HCT116 (cell line): ENCODE results near the gene LRRC32. TPM values are rescaled to one million over a fixed set of nuclear protein-coding genes. Genes with fewer than 3 reads are reported as not detected.

Source experiments
- ATAC-seq: fragments of 200-7000 bp; cut with Tn5 transposase; 2 replicates; pipeline ENCODE4 v1.9.1; 2020; ENCODE audit warnings: mild to moderate bottlenecking, moderate library complexity
- BruUV-seq: library from RNA; stranded (reverse); fragments of 400-500 nt; replicated peaks from 2 replicates; lab custom pipeline; 2021; lab: Mats Ljungman, UMichigan
- CTCF ChIA-PET: fragments of 300-600 bp; sonication (Branson Sonifier 250); formaldehyde crosslinking; loops from one replicate; lab custom pipeline; 2021; ENCODE audit warnings: antibody characterized with exemption; lab: Charles Lee
- POLR2A ChIA-PET: fragments of 300-600, 350-600 bp; sonication (Branson Sonifier 250); formaldehyde crosslinking; loops from one replicate; lab custom pipeline; 2021; ENCODE audit warnings: antibody characterized with exemption; lab: Charles Lee
- RAD21 ChIA-PET, 2 experiments: fragments of 300-600 bp; sonication (Branson Sonifier 250); formaldehyde crosslinking; loops; one replicate each; lab custom pipeline; 2023; ENCODE audit warnings: low total read pairs in 2 of 2; ENCODE audit not compliant: uncharacterized antibody in 2 of 2, unreplicated experiment in 2 of 2, low non-redundant PET in 1 of 2; lab: Charles Lee
- DNase-seq: peaks from one replicate; pipeline ENCODE4 v3.0.0-alpha.2; 2010; ENCODE audit warnings: low read depth, low spot score
- H2AFZ ChIP-seq: fragments of 200-600 bp; shearing (Covaris generic), sonication (generic); 2 replicates; pipeline ENCODE4 v1.6.1; 2017; ENCODE audit warnings: low read depth, mixed run types, mixed read lengths, antibody characterized with exemption, low read length; ENCODE audit not compliant: poor library complexity, severe bottlenecking
- H3K27ac ChIP-seq: 2 replicates; pipeline ENCODE4 v1.5.1; 2012; ENCODE audit warnings: low read depth, low read length
- H3K27me3 ChIP-seq: fragments of 200-600 bp; sonication (generic); 2 replicates; pipeline ENCODE4 v1.6.1; 2016; ENCODE audit warnings: mixed run types, low read length, mixed read lengths; ENCODE audit not compliant: insufficient read depth
- H3K36me3 ChIP-seq, 2 experiments: fragments of 200-500 bp in 1 of 2; fragments of 200-600 bp in 1 of 2; sonication (Bioruptor generic) in 1 of 2; sonication (generic) in 1 of 2; 2 replicates each; pipeline versions ENCODE4 v1.5.1 to v1.6.1; 2014 to 2016; ENCODE audit warnings: low read length in 2 of 2, inconsistent platforms in 1 of 2, mixed read lengths in 1 of 2, mixed run types in 1 of 2; ENCODE audit not compliant: insufficient read depth in 2 of 2, control insufficient read depth in 1 of 2
- H3K4me1 ChIP-seq, 2 experiments: fragments of 200-600 bp in 1 of 2; sonication (generic) in 1 of 2; 2 replicates each; pipeline versions ENCODE4 v1.5.1 to v1.6.1; 2012 to 2017; ENCODE audit warnings: low read length in 2 of 2, inconsistent platforms in 1 of 2, mild to moderate bottlenecking in 1 of 2, mixed read lengths in 1 of 2, mixed run types in 1 of 2, moderate library complexity in 1 of 2; ENCODE audit not compliant: insufficient read depth in 2 of 2, control insufficient read depth in 1 of 2
- H3K4me2 ChIP-seq: fragments of 200-600 bp; sonication (generic); 2 replicates; pipeline ENCODE4 v1.6.1; 2017; ENCODE audit warnings: mixed run types, low read length, mixed read lengths
- H3K4me3 ChIP-seq, 2 experiments: fragments of 200-600 bp in 1 of 2; sonication (generic) in 1 of 2; replicated peaks in 1 of 2; 2 replicates each; pipeline ENCODE4 v1.5.1; 2011 to 2016; ENCODE audit warnings: low read length in 2 of 2, control low read depth in 1 of 2, low read depth in 1 of 2, mild to moderate bottlenecking in 1 of 2, mixed read lengths in 1 of 2, mixed run types in 1 of 2
- H3K79me2 ChIP-seq: fragments of 200-600 bp; sonication (generic); 2 replicates; pipeline ENCODE4 v1.6.1; 2017; ENCODE audit warnings: mild to moderate bottlenecking, mixed run types, low read length, moderate library complexity, mixed read lengths; ENCODE audit not compliant: insufficient read depth
- H3K9ac ChIP-seq: fragments of 200-600 bp; sonication (generic); 2 replicates; pipeline ENCODE4 v1.6.1; 2016; ENCODE audit warnings: low read length, mixed read lengths
- H3K9me2 ChIP-seq: fragments of 200-600 bp; sonication (generic), shearing (Covaris generic); 2 replicates; pipeline ENCODE4 v1.6.1; 2017; ENCODE audit warnings: mixed run types, mild to moderate bottlenecking, moderate library complexity; ENCODE audit not compliant: insufficient read depth
- H3K9me3 ChIP-seq, 2 experiments: fragments of 200-500 bp in 1 of 2; fragments of 200-600 bp in 1 of 2; sonication (Bioruptor generic) in 1 of 2; sonication (generic) in 1 of 2; 2 replicates each; pipeline ENCODE4 v1.6.1; 2014 to 2017; ENCODE audit warnings: low read length in 2 of 2, mixed read lengths in 2 of 2, inconsistent platforms in 1 of 2, low read depth in 1 of 2, mild to moderate bottlenecking in 1 of 2, mixed run types in 1 of 2, moderate library complexity in 1 of 2; ENCODE audit not compliant: control insufficient read depth in 1 of 2, insufficient read depth in 1 of 2
- H4K20me1 ChIP-seq: fragments of 200-600 bp; sonication (generic), shearing (Covaris generic); 2 replicates; pipeline ENCODE4 v1.6.1; 2017; ENCODE audit warnings: mixed run types, mild to moderate bottlenecking, moderate library complexity; ENCODE audit not compliant: insufficient read depth
- ATF3 ChIP-seq: IDR thresholded peaks from 2 replicates; pipeline ENCODE4 v1.6.1; 2012
- CTCF ChIP-seq, 3 experiments: fragments of 200-600 bp in 1 of 3; sonication (generic) in 1 of 3; IDR thresholded peaks in 2 of 3; conservative IDR thresholded peaks in 1 of 3; 2 replicates each; pipeline ENCODE4 v1.5.1; 2012 to 2017; ENCODE audit warnings: low read depth in 2 of 3, low read length in 2 of 3, antibody characterized with exemption in 1 of 3, borderline replicate concordance in 1 of 3, control low read depth in 1 of 3, mild to moderate bottlenecking in 1 of 3, mixed read lengths in 1 of 3, mixed run types in 1 of 3, moderate library complexity in 1 of 3; ENCODE audit not compliant: insufficient read depth in 1 of 3
- FOSL1 ChIP-seq: IDR thresholded peaks from 2 replicates; pipeline ENCODE4 v1.6.1; 2012; ENCODE audit warnings: low read depth
- JUND ChIP-seq: IDR thresholded peaks from 2 replicates; pipeline ENCODE4 v1.6.1; 2012
- POLR2A ChIP-seq: IDR thresholded peaks from 2 replicates; pipeline ENCODE4 v1.7.0; 2011; ENCODE audit warnings: borderline replicate concordance; ENCODE audit not compliant: insufficient read depth, insufficient read length; ENCODE audit errors: extremely low read depth
- POLR2AphosphoS5 ChIP-seq: IDR thresholded peaks from 2 replicates; pipeline ENCODE4 v1.6.1; 2011; ENCODE audit warnings: mild to moderate bottlenecking, low read depth, low read length, moderate library complexity
- REST ChIP-seq: IDR thresholded peaks from 2 replicates; pipeline ENCODE4 v1.6.1; 2012; ENCODE audit warnings: low read depth
- SRF ChIP-seq: IDR thresholded peaks from 2 replicates; pipeline ENCODE4 v1.6.1; 2012; ENCODE audit warnings: low read depth
- ZBTB33 ChIP-seq: IDR thresholded peaks from 2 replicates; pipeline ENCODE4 v1.6.1; 2011; ENCODE audit warnings: mild to moderate bottlenecking, low read length, moderate library complexity; ENCODE audit not compliant: insufficient replicate concordance; ENCODE audit errors: extremely low read depth
- ZFX ChIP-seq: fragments of 450-650 bp; IDR thresholded peaks from 2 replicates; pipeline ENCODE4 v1.6.1; 2017
- intact Hi-C: fragments of 100-400 bp; cut with micrococcal nuclease; formaldehyde crosslinking; loops from 2 replicates; pipeline ENCODE4 v1.10.0; 2022
- total RNA-seq: library from RNA; stranded (reverse); gene quantifications from one replicate; pipeline ENCODE4 v1.2.1, GENCODE V29; 2021; ENCODE audit not compliant: unreplicated experiment

The LRRC32 gene
- total RNA-seq, 1 experiment from 2014 or later, result 0.54 TPM

- ATAC-seq, result no peak
- Histone ChIP-seq H3K4me1 (peaks cover 0 to 3% of the 10 kb centered on the region in 2 experiments; a peak in 1 of 4 replicates), H2AFZ (no peak overlapping the region), H3K79me2 (no peaks in the 10 kb centered on the region), H3K9me2 (no peaks in the 10 kb centered on the region)
- RAD21 ChIA-PET, result no interaction called here
- TF ChIP-seq JUND (no peak), CTCF (IDR thresholded peaks at IDR 0.05 in 2 of 3, conservative IDR thresholded peaks at IDR 0.05 in 1 of 3; ENCODE audit: borderline replicate concordance in 1 of 3, insufficient read depth in 1 of 3, low read depth in 2 of 3, low read length in 2 of 3) (no peak), SRF (no peak), POLR2AphosphoS5 (no peak), POLR2A (no peak), ZFX (no peak), FOSL1 (no peak), ATF3 (no peak), REST (no peak), ZBTB33 (no peak)
- TF ChIP-seq, all 23 proteins: peak for 0
- ChIA-PET POLR2A (no interaction called here), CTCF (no interaction called here)
- Histone ChIP-seq H3K4me3 (no peak overlapping the region), H3K27ac (no peak overlapping the region), H4K20me1 (no peaks in the 10 kb centered on the region), H3K36me3 (no peaks in the 10 kb centered on the region), H3K4me2 (no peak overlapping the region), H3K9ac (no peak overlapping the region), H3K9me3 (no peaks in the 10 kb centered on the region), H3K27me3 (no peaks in the 10 kb centered on the region)
- BruUV-seq, result no TSS peak
- intact Hi-C loops, result no loop called here
- no peak for DNase-seq
These were observed 6.3 kb upstream of the LRRC32 start for GRCh38 chr11:76676636-76677457.
